ENCODE data around the gene HIBADH. TPM values are rescaled to one million over a fixed set of nuclear protein-coding genes. Genes with fewer than 3 reads are reported as not detected.

The HIBADH gene
- polyA plus RNA-seq, 4 donors: 30.5 to 50.8 (median 46.8) TPM

DNA sequence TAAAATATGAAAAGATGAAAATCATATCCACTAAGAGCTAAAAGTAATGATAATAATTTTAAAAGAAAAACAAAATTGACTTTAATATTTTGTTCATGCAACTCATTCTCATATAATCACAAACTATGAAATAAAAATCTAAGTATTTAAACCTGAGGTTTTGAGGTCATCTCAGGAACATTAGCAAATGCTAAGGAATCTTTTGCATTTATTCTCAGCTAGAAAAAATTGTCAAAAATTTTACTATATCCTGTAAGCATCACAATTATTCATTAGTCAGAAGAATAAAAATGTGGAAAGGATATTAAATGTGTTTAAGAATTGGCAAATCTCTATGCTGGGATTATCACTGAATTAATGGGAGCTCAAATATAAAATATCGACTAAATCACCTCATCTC is 40.5 kb upstream of the HIBADH start:
- 93 to 100% (median 98%) methylated on average over 1 of the region's 1 CpG for WGBS, 3 donors
- Histone ChIP-seq H3K9me3 (ENCODE audit: control insufficient read depth in 2 of 2, insufficient read depth in 1 of 2, low read depth in 1 of 2, low read length in 1 of 2) (no peaks in the 10 kb centered on the region), H3K27me3 (ENCODE audit: control insufficient read depth in 3 of 3, insufficient read depth in 3 of 3, low read length in 3 of 3) (no peaks in the 10 kb centered on the region), H3K27ac (ENCODE audit: low read depth in 1 of 3, low read length in 2 of 3) (no peak overlapping the region), H3K4me3 (ENCODE audit: low read depth in 1 of 3, low read length in 3 of 3) (no peak overlapping the region), H3K4me1 (ENCODE audit: control insufficient read depth in 3 of 3, insufficient read depth in 2 of 3, low read depth in 1 of 3, low read length in 2 of 3) (peaks cover 0 to 6% (median 0%) of the 10 kb centered on the region in 3 donors), H3K36me3 (ENCODE audit: control insufficient read depth in 3 of 3, insufficient read depth in 2 of 3, low read depth in 1 of 3, low read length in 3 of 3) (no peaks in the 10 kb centered on the region)
- peak; percentile 5 for FAIRE-seq
- DNase-seq: no peak

DNA sequence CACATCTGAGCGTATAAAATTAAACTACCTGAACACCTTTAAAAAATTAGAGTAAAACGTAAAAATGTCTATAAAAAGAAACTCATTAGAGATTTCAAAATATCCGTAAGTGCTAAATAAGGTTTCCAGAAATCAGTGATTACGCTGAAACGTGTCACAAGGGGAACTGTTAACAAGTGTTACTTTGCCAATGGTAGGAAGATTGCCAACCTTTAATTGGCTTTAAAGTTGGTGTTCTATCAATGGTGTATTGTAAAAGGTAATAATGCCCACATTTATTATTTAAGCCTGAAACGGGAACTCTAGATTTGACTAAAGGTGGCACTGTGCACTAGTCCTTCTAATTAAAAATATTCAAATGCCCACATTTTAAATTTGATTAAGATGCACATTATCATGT is 37.8 kb upstream of the HIBADH start:
- Histone ChIP-seq H3K27me3 (ENCODE audit: control insufficient read depth in 3 of 3, insufficient read depth in 3 of 3, low read length in 3 of 3) (no peaks in the 10 kb centered on the region), H3K4me3 (ENCODE audit: low read depth in 1 of 3, low read length in 3 of 3) (no peak overlapping the region), H3K27ac (ENCODE audit: low read depth in 1 of 3, low read length in 2 of 3) (no peak overlapping the region), H3K9me3 (ENCODE audit: control insufficient read depth in 2 of 2, insufficient read depth in 1 of 2, low read depth in 1 of 2, low read length in 1 of 2) (no peaks in the 10 kb centered on the region), H3K36me3 (ENCODE audit: control insufficient read depth in 3 of 3, insufficient read depth in 2 of 3, low read depth in 1 of 3, low read length in 3 of 3) (no peaks in the 10 kb centered on the region), H3K4me1 (ENCODE audit: control insufficient read depth in 3 of 3, insufficient read depth in 2 of 3, low read depth in 1 of 3, low read length in 2 of 3) (peaks cover 0 to 9% (median 0%) of the 10 kb centered on the region in 3 donors)
- no peak for FAIRE-seq
- WGBS, 3 donors: 20 to 63% (median 28%) methylated on average over 6 of the region's 6 CpGs
- peak in 1 of 2 donors; percentile 35 for DNase-seq

DNA sequence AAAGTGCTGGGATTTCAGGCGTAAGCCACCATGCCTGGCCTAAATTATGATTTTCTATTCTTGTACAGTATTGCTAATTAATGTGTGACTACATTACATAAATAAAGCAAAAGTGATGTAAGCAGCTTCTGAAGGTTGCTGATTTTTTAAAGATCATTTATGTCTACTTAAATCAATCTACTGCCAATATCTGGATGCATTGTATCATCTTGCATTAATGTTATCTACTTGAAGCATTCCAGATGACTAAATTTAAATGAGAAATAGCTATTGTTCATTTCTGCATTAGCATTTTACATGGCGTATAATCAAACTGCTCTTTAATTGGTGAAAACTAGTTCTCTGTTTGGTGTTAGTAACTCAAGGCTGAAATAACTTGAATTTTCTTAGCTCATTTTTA is 37.1 kb upstream of the HIBADH start:
- Histone ChIP-seq H3K9me3 (ENCODE audit: control insufficient read depth in 2 of 2, insufficient read depth in 1 of 2, low read depth in 1 of 2, low read length in 1 of 2) (no peaks in the 10 kb centered on the region), H3K4me1 (ENCODE audit: control insufficient read depth in 3 of 3, insufficient read depth in 2 of 3, low read depth in 1 of 3, low read length in 2 of 3) (peaks cover 0 to 9% (median 0%) of the 10 kb centered on the region in 3 donors), H3K27ac (ENCODE audit: low read depth in 1 of 3, low read length in 2 of 3) (no peak overlapping the region), H3K36me3 (ENCODE audit: control insufficient read depth in 3 of 3, insufficient read depth in 2 of 3, low read depth in 1 of 3, low read length in 3 of 3) (no peaks in the 10 kb centered on the region), H3K4me3 (ENCODE audit: low read depth in 1 of 3, low read length in 3 of 3) (no peak overlapping the region), H3K27me3 (ENCODE audit: control insufficient read depth in 3 of 3, insufficient read depth in 3 of 3, low read length in 3 of 3) (no peaks in the 10 kb centered on the region)
- no peak for DNase-seq
- FAIRE-seq: no peak
- WGBS, 3 donors: 91 to 97% (median 93%) methylated on average over 2 of the region's 2 CpGs

DNA sequence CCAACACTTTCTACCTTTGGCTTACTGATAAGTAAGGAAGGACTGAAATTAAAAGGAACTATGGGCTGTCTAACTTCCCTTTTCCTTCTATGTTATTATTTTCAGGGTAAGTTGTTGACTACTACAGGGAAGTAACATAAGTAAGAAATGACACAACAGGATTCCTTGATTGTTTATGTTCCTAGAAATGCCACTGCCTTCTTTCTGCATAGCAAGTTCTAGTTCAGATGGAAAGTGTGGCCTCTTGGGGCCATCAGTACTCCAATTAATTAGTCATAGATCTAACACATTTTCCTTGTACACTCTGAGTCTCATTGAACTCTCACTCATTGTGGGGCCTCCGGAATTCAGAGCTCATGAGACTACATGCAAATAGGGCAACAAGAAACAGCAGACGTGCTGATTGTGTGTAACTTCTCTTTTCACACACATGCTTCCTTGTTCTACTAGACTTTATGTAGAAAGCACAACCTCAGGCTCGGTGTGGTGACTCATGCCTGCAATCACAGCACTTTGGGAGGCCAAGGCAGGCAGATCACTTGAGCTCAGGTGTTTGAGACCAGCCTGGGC is 35.3 kb upstream of the HIBADH start:
- no peaks in the 10 kb centered on the region for H3K9me3 ChIP-seq (ENCODE audit: control insufficient read depth in 2 of 2, insufficient read depth in 1 of 2, low read depth in 1 of 2, low read length in 1 of 2)
- no peak overlapping the region for H3K4me3 ChIP-seq (ENCODE audit: low read depth in 1 of 3, low read length in 3 of 3)
- peak overlapping the region; percentile 50 to 87 (median 80) for H3K27ac ChIP-seq (ENCODE audit: low read depth in 1 of 3, low read length in 2 of 3)
- 12 to 45% (median 34%) methylated on average over 3 of the region's 3 CpGs for WGBS, 3 donors
- FAIRE-seq (peak; percentile 44), DNase-seq (peak; percentile 85 to 87)
- H3K4me1 ChIP-seq (ENCODE audit: control insufficient read depth in 3 of 3, insufficient read depth in 2 of 3, low read depth in 1 of 3, low read length in 2 of 3): peaks cover 0 to 9% (median 0%) of the 10 kb centered on the region in 3 donors
- H3K27me3 ChIP-seq (ENCODE audit: control insufficient read depth in 3 of 3, insufficient read depth in 3 of 3, low read length in 3 of 3): no peaks in the 10 kb centered on the region
- no peaks in the 10 kb centered on the region for H3K36me3 ChIP-seq (ENCODE audit: control insufficient read depth in 3 of 3, insufficient read depth in 2 of 3, low read depth in 1 of 3, low read length in 3 of 3)

DNA sequence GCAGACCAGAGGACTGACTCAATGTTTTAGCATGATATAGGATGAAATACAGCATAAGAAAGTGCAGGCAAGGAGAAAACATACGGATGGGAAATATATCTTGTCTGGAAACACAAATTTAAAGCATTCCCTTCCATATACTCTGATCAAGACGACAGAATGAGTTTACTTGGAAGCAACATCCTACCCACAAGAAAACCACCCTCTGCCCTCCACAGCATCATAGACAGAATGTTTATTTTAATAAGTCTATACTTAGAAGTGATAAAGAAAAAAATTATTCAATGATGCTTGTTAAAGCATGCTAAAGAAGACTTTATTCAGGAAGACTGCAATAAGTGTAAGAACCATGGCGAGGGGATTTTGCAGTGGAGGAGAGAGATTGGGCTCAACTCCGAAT is 32.4 kb upstream of the HIBADH start:
- H3K4me1 ChIP-seq (ENCODE audit: control insufficient read depth in 3 of 3, insufficient read depth in 2 of 3, low read depth in 1 of 3, low read length in 2 of 3): peaks cover 0 to 9% (median 0%) of the 10 kb centered on the region in 3 donors
- H3K36me3 ChIP-seq (ENCODE audit: control insufficient read depth in 3 of 3, insufficient read depth in 2 of 3, low read depth in 1 of 3, low read length in 3 of 3): no peaks in the 10 kb centered on the region
- H3K27ac ChIP-seq (ENCODE audit: low read depth in 1 of 3, low read length in 2 of 3): no peak overlapping the region
- WGBS, 3 donors: 85 to 93% (median 86%) methylated on average over 4 of the region's 4 CpGs
- FAIRE-seq (no peak), DNase-seq (no peak)
- no peak overlapping the region for H3K4me3 ChIP-seq (ENCODE audit: low read depth in 1 of 3, low read length in 3 of 3)
- H3K9me3 ChIP-seq (ENCODE audit: control insufficient read depth in 2 of 2, insufficient read depth in 1 of 2, low read depth in 1 of 2, low read length in 1 of 2): no peaks in the 10 kb centered on the region
- H3K27me3 ChIP-seq (ENCODE audit: control insufficient read depth in 3 of 3, insufficient read depth in 3 of 3, low read length in 3 of 3): no peaks in the 10 kb centered on the region

DNA sequence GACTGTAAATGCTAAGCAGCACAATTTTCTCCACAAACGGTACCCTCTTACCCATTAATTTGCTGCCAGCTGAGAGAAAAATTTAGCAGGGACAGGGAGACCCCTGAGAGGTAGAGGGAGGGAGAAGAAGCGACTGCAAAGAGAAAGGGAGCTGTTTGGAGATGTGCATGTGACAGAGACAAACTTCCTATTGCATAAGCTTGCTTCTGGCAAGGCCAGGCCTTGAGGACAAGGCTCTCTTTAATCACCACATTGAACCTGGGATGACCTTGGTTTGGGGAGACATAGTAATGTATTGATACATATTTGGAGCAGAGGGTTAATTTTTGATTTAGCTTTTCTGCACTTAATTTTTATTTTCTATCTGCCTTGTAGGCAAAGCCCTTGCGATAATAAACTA is 31.1 kb upstream of the HIBADH start:
- FAIRE-seq (no peak), DNase-seq (no peak)
- H3K4me1 ChIP-seq (ENCODE audit: control insufficient read depth in 3 of 3, insufficient read depth in 2 of 3, low read depth in 1 of 3, low read length in 2 of 3): peaks cover 0 to 8% (median 0%) of the 10 kb centered on the region in 3 donors
- no peak overlapping the region for H3K4me3 ChIP-seq (ENCODE audit: low read depth in 1 of 3, low read length in 3 of 3)
- H3K27me3 ChIP-seq (ENCODE audit: control insufficient read depth in 3 of 3, insufficient read depth in 3 of 3, low read length in 3 of 3): no peaks in the 10 kb centered on the region
- no peaks in the 10 kb centered on the region for H3K9me3 ChIP-seq (ENCODE audit: control insufficient read depth in 2 of 2, insufficient read depth in 1 of 2, low read depth in 1 of 2, low read length in 1 of 2)
- no peak overlapping the region for H3K27ac ChIP-seq (ENCODE audit: low read depth in 1 of 3, low read length in 2 of 3)
- 75 to 91% (median 86%) methylated on average over 3 of the region's 3 CpGs for WGBS, 3 donors
- H3K36me3 ChIP-seq (ENCODE audit: control insufficient read depth in 3 of 3, insufficient read depth in 2 of 3, low read depth in 1 of 3, low read length in 3 of 3): no peaks in the 10 kb centered on the region

DNA sequence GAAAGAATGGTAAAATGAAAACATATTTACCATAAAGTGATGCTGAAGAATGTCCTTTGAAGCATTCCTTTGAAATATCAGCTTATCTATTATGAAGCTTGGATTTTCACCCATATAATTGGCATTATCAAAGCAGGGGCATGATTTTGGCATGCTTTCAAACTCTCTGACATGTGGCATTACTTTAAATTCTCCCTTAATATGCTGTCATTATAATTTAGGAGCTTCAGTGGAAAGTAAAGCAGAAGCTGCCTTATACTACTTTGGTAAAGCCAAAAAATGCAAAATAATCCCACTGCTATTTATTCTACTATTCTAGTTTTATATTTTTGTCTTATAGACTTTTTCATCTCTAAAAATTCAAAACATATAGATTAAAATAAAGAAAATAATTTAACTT is 28.0 kb upstream of the HIBADH start:
- H3K27me3 ChIP-seq (ENCODE audit: control insufficient read depth in 3 of 3, insufficient read depth in 3 of 3, low read length in 3 of 3): no peaks in the 10 kb centered on the region
- H3K27ac ChIP-seq (ENCODE audit: low read depth in 1 of 3, low read length in 2 of 3): no peak overlapping the region
- no peaks in the 10 kb centered on the region for H3K36me3 ChIP-seq (ENCODE audit: control insufficient read depth in 3 of 3, insufficient read depth in 2 of 3, low read depth in 1 of 3, low read length in 3 of 3)
- no peaks in the 10 kb centered on the region for H3K9me3 ChIP-seq (ENCODE audit: control insufficient read depth in 2 of 2, insufficient read depth in 1 of 2, low read depth in 1 of 2, low read length in 1 of 2)
- FAIRE-seq: no peak
- no peak for DNase-seq
- no peaks in the 10 kb centered on the region for H3K4me1 ChIP-seq (ENCODE audit: control insufficient read depth in 3 of 3, insufficient read depth in 2 of 3, low read depth in 1 of 3, low read length in 2 of 3)
- no peak overlapping the region for H3K4me3 ChIP-seq (ENCODE audit: low read depth in 1 of 3, low read length in 3 of 3)

DNA sequence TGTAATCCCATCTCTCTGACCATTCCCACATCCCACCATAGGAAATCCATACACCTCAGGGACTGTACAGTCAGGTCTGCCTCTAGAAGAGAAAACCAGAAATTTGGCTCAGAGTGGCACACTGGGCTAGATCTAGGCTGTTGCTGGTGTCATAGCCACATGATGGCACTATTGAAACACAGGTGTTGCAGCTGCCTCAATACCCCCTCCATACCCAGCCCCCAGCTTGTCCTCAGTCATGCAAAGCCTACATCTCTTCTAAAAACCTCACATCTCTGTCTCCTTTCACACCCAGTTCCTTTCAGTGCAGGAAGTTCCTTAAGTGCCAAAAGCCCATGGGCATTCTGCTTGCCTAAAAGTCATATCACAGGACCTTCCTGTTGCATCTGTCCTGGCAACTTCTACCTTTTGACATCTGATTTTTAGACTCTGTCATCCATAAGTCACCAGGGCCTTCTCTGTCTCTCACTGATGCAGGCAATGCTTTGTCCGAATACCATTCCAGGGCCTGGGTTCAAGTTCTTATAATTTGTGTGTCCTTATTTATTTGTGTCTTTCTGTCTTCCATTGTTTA is 27.0 kb upstream of the HIBADH start:
- no peaks in the 10 kb centered on the region for H3K36me3 ChIP-seq (ENCODE audit: control insufficient read depth in 3 of 3, insufficient read depth in 2 of 3, low read depth in 1 of 3, low read length in 3 of 3)
- H3K4me3 ChIP-seq (ENCODE audit: low read depth in 1 of 3, low read length in 3 of 3): no peak overlapping the region
- no peaks in the 10 kb centered on the region for H3K27me3 ChIP-seq (ENCODE audit: control insufficient read depth in 3 of 3, insufficient read depth in 3 of 3, low read length in 3 of 3)
- no peaks in the 10 kb centered on the region for H3K9me3 ChIP-seq (ENCODE audit: control insufficient read depth in 2 of 2, insufficient read depth in 1 of 2, low read depth in 1 of 2, low read length in 1 of 2)
- H3K27ac ChIP-seq (ENCODE audit: low read depth in 1 of 3, low read length in 2 of 3): no peak overlapping the region
- DNase-seq (peak; percentile 49 to 51), FAIRE-seq (no peak)
- no peaks in the 10 kb centered on the region for H3K4me1 ChIP-seq (ENCODE audit: control insufficient read depth in 3 of 3, insufficient read depth in 2 of 3, low read depth in 1 of 3, low read length in 2 of 3)
- WGBS, 3 donors: 91 to 96% (median 93%) methylated on average over 1 of the region's 1 CpG

DNA sequence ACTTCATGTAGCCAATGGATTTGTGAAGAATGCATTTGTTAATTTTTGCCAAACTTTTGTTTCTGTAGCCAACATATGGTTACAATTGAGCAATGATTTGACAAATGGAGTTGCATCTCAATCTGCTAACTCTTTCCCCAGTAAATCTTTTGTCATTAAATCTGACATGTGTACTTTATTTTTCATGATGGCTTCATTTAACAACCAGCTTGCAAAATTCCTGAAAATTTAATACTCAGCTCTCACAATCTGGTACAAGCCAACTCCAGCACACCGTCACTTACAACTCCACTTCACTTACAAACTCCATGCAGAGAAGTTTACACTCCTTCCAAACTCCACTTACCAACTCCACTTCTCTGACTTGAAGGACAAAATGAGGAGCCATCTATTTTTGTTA is 26.5 kb upstream of the HIBADH start:
- Histone ChIP-seq H3K4me1 (ENCODE audit: control insufficient read depth in 3 of 3, insufficient read depth in 2 of 3, low read depth in 1 of 3, low read length in 2 of 3) (no peaks in the 10 kb centered on the region), H3K9me3 (ENCODE audit: control insufficient read depth in 2 of 2, insufficient read depth in 1 of 2, low read depth in 1 of 2, low read length in 1 of 2) (no peaks in the 10 kb centered on the region), H3K4me3 (ENCODE audit: low read depth in 1 of 3, low read length in 3 of 3) (no peak overlapping the region), H3K27ac (ENCODE audit: low read depth in 1 of 3, low read length in 2 of 3) (no peak overlapping the region), H3K36me3 (ENCODE audit: control insufficient read depth in 3 of 3, insufficient read depth in 2 of 3, low read depth in 1 of 3, low read length in 3 of 3) (no peaks in the 10 kb centered on the region), H3K27me3 (ENCODE audit: control insufficient read depth in 3 of 3, insufficient read depth in 3 of 3, low read length in 3 of 3) (no peaks in the 10 kb centered on the region)
- WGBS, 3 donors: 81 to 89% (median 82%) methylated on average over 1 of the region's 1 CpG
- FAIRE-seq (no peak), DNase-seq (no peak)
